GM12878 (cell line): ENCODE data around the gene BCL2. TPM values are rescaled to one million over a fixed set of nuclear protein-coding genes. Genes with fewer than 3 reads are reported as not detected.

Experiments
- BCL3 ChIP-seq: IDR thresholded peaks from 2 replicates; pipeline ENCODE4 v1.6.1; 2011; ENCODE audit warnings: borderline replicate concordance, low read depth, mild to moderate bottlenecking, moderate library complexity, low read length; ENCODE audit not compliant: insufficient read depth, poor library complexity, severe bottlenecking
- BMI1 ChIP-seq: fragments of 450-650 bp; IDR thresholded peaks from 2 replicates; pipeline ENCODE4 v1.6.1; 2016; ENCODE audit warnings: mild to moderate bottlenecking, moderate library complexity, borderline replicate concordance
- CREM ChIP-seq: IDR thresholded peaks from 2 replicates; pipeline ENCODE4 v1.6.1; 2014; ENCODE audit warnings: antibody characterized with exemption, low read depth
- FOS ChIP-seq: IDR thresholded peaks from 3 replicates; pipeline ENCODE4 v1.6.1; 2011; ENCODE audit warnings: borderline replicate concordance; ENCODE audit not compliant: insufficient read length; ENCODE audit errors: extremely low read depth
- IRF3 ChIP-seq: fragments of 450-650 bp; IDR thresholded peaks from 2 replicates; pipeline ENCODE4 v1.6.1; 2014; ENCODE audit warnings: mild to moderate bottlenecking
- IRF4 ChIP-seq: IDR thresholded peaks from 2 replicates; pipeline ENCODE4 v1.6.1; 2011; ENCODE audit warnings: low read depth, low read length
- JUNB ChIP-seq: IDR thresholded peaks from 2 replicates; pipeline ENCODE4 v1.6.1; 2016; ENCODE audit warnings: antibody characterized with exemption, mild to moderate bottlenecking
- NFYB ChIP-seq: IDR thresholded peaks from 2 replicates; pipeline ENCODE4 v1.6.1; 2011; ENCODE audit warnings: low read depth, mild to moderate bottlenecking, low read length, improper control_type of control experiment, moderate library complexity; ENCODE audit not compliant: insufficient read depth
- POU2F2 ChIP-seq: IDR thresholded peaks from 3 replicates; pipeline ENCODE4 v1.6.1; 2011; ENCODE audit warnings: low read depth, mild to moderate bottlenecking, low read length, borderline replicate concordance
- RCOR1 ChIP-seq: conservative IDR thresholded peaks from 2 replicates; pipeline ENCODE4 v1.6.1; 2012; ENCODE audit warnings: low read depth, low read length, improper control_type of control experiment
- USF1 ChIP-seq: IDR thresholded peaks from 2 replicates; pipeline ENCODE4 v1.6.1; 2011; ENCODE audit warnings: borderline replicate concordance, low read depth, mild to moderate bottlenecking, moderate library complexity, mixed read lengths, low read length; ENCODE audit not compliant: insufficient read depth; ENCODE audit errors: extremely low read length
- ZNF274 ChIP-seq: IDR thresholded peaks from one replicate; pipeline ENCODE4 v1.8.0; 2011; ENCODE audit not compliant: insufficient read length, insufficient read depth
- polyA plus RNA-seq, 11 experiments: library from polyadenylated mRNA; depleted of rRNA in 4 of 11; unstranded in 6 of 11; stranded (reverse) in 5 of 11; fragments of >200 nt; fragmentation: Nextera tagmentation in 4 of 11; fragmentation: Illumina TruSeq in 1 of 11; extraction: Ambion mirVana in 4 of 11; extraction: Trizol in 1 of 11; gene quantifications; 1 replicate in 1 of 11; 2 replicates in 10 of 11; pipeline versions ENCODE4 v1.2.1 to v1.2.3, GENCODE V29; 2011 to 2016; ENCODE audit warnings: inconsistent platforms in 2 of 11, missing spikeins in 2 of 11, low read depth in 1 of 11
- total RNA-seq, 4 experiments: library from RNA; depleted of rRNA in 3 of 4; stranded (reverse); fragments of >200 nt in 3 of 4; fragmentation: Illumina TruSeq in 1 of 4; extraction: Trizol in 1 of 4; gene quantifications; 2 replicates each; pipeline versions ENCODE4 v1.2.1 to v1.2.3, GENCODE V29; 2013 to 2021
- TF ChIP-seq, protein P1 (sequence below): fragments of 450-650 bp; formaldehyde crosslinking; IDR thresholded peaks from 2 replicates; pipeline ENCODE4 v1.4.0; 2020; ENCODE audit warnings: mild to moderate bottlenecking, moderate library complexity
- TF ChIP-seq, protein P2 (sequence below): fragments of 450-650 bp; formaldehyde crosslinking; IDR thresholded peaks from 2 replicates; pipeline ENCODE4 v1.4.0; 2022; ENCODE audit warnings: mild to moderate bottlenecking, moderate library complexity

The BCL2 gene
- total and polyA plus RNA-seq, 10 of the 15 experiments (the other 5 are each of a cell fraction or from before 2014, with no cell fraction given) = 4.1 to 47.8 (median 19.3) TPM

GRCh38 chr18:63367053-63367953 lies 47.7 kb upstream of the BCL2 start, which contains the start of gene KDSR (continued):
- TF ChIP-seq USF1 (no peak), BMI1 (no peak), NFYB (no peak), IRF3 (no peak), IRF4 (no peak), POU2F2 (peak; percentile 61; the same call in 1 of the 3 replicates), FOS (no peak), CREM (peak; percentile 59; the same call in 1 of the 2 replicates), BCL3 (no peak), JUNB (no peak), RCOR1 (no peak), ZNF274 (no peak)
- TF ChIP-seq, protein P1, sequence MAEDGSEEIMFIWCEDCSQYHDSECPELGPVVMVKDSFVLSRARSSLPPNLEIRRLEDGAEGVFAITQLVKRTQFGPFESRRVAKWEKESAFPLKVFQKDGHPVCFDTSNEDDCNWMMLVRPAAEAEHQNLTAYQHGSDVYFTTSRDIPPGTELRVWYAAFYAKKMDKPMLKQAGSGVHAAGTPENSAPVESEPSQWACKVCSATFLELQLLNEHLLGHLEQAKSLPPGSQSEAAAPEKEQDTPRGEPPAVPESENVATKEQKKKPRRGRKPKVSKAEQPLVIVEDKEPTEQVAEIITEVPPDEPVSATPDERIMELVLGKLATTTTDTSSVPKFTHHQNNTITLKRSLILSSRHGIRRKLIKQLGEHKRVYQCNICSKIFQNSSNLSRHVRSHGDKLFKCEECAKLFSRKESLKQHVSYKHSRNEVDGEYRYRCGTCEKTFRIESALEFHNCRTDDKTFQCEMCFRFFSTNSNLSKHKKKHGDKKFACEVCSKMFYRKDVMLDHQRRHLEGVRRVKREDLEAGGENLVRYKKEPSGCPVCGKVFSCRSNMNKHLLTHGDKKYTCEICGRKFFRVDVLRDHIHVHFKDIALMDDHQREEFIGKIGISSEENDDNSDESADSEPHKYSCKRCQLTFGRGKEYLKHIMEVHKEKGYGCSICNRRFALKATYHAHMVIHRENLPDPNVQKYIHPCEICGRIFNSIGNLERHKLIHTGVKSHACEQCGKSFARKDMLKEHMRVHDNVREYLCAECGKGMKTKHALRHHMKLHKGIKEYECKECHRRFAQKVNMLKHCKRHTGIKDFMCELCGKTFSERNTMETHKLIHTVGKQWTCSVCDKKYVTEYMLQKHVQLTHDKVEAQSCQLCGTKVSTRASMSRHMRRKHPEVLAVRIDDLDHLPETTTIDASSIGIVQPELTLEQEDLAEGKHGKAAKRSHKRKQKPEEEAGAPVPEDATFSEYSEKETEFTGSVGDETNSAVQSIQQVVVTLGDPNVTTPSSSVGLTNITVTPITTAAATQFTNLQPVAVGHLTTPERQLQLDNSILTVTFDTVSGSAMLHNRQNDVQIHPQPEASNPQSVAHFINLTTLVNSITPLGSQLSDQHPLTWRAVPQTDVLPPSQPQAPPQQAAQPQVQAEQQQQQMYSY (CRISPR knock-in tag) = no peak
- TF ChIP-seq, protein P2, sequence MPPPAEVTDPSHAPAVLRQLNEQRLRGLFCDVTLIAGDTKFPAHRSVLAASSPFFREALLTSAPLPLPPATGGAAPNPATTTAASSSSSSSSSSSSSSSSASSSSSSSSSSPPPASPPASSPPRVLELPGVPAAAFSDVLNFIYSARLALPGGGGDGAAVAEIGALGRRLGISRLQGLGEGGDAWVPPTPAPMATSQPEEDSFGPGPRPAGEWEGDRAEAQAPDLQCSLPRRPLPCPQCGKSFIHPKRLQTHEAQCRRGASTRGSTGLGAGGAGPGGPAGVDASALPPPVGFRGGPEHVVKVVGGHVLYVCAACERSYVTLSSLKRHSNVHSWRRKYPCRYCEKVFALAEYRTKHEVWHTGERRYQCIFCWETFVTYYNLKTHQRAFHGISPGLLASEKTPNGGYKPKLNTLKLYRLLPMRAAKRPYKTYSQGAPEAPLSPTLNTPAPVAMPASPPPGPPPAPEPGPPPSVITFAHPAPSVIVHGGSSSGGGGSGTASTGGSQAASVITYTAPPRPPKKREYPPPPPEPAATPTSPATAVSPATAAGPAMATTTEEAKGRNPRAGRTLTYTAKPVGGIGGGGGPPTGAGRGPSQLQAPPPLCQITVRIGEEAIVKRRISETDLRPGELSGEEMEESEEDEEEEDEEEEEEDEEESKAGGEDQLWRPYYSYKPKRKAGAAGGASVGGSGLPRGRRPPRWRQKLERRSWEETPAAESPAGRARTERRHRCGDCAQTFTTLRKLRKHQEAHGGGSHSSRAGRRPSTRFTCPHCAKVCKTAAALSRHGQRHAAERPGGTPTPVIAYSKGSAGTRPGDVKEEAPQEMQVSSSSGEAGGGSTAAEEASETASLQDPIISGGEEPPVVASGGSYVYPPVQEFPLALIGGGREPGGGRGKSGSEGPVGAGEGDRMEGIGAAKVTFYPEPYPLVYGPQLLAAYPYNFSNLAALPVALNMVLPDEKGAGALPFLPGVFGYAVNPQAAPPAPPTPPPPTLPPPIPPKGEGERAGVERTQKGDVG = no peak
